CD14-positive monocyte (primary cell): ENCODE measurements around the gene REEP1. TPM values are rescaled to one million over a fixed set of nuclear protein-coding genes. Genes with fewer than 3 reads are reported as not detected.

Experiments
- DNase-seq, 3 donors: peaks; one replicate each; pipeline ENCODE4 v3.0.0-alpha.2; 2011 to 2022
- H2AFZ ChIP-seq: 2 replicates; pipeline ENCODE4 v1.6.0; 2012; ENCODE audit warnings: mild to moderate bottlenecking, low read depth, low read length, inconsistent platforms; ENCODE audit not compliant: insufficient read depth, poor library complexity, severe bottlenecking
- H3K27ac ChIP-seq, 2 donors: 1 replicate in 1 of 2; 2 replicates in 1 of 2; pipeline ENCODE4 v1.5.1; 2012 to 2013; ENCODE audit warnings: low read length in 2 of 2, control low read depth in 1 of 2, inconsistent platforms in 1 of 2, low read depth in 1 of 2, mild to moderate bottlenecking in 1 of 2
- H3K27me3 ChIP-seq, 2 donors: one replicate each; pipeline versions ENCODE4 v1.6.0 to v1.6.1; 2011 to 2013; ENCODE audit warnings: low read length in 2 of 2; ENCODE audit not compliant: control insufficient read depth in 2 of 2, insufficient read depth in 2 of 2
- H3K36me3 ChIP-seq, 2 donors: replicated peaks in 1 of 2; 1 replicate in 1 of 2; 2 replicates in 1 of 2; pipeline versions ENCODE4 v1.5.1 to v1.6.1; 2012 to 2013; ENCODE audit warnings: low read length in 2 of 2, control low read depth in 1 of 2, inconsistent platforms in 1 of 2, mild to moderate bottlenecking in 1 of 2; ENCODE audit not compliant: insufficient read depth in 2 of 2, control insufficient read depth in 1 of 2
- H3K4me1 ChIP-seq, 2 donors: 1 replicate in 1 of 2; 2 replicates in 1 of 2; pipeline versions ENCODE4 v1.5.1 to v1.6.1; 2012 to 2013; ENCODE audit warnings: low read length in 2 of 2, control low read depth in 1 of 2, inconsistent platforms in 1 of 2, mild to moderate bottlenecking in 1 of 2, moderate library complexity in 1 of 2; ENCODE audit not compliant: insufficient read depth in 2 of 2, control insufficient read depth in 1 of 2
- H3K4me2 ChIP-seq: replicated peaks from 2 replicates; pipeline ENCODE3; 2012; ENCODE audit warnings: low read length, moderate library complexity, mild to moderate bottlenecking; ENCODE audit not compliant: poor library complexity, severe bottlenecking; ENCODE audit errors: extremely low read depth
- H3K4me3 ChIP-seq, 3 experiments: fragments of 200-600 bp in 1 of 3; sonication (generic) in 1 of 3; replicated peaks in 1 of 3; 1 replicate in 2 of 3; 2 replicates in 1 of 3; pipeline ENCODE4 v1.5.1; 2011 to 2013; ENCODE audit warnings: low read length in 3 of 3, mild to moderate bottlenecking in 3 of 3, control low read depth in 2 of 3, low read depth in 2 of 3, inconsistent platforms in 1 of 3, moderate library complexity in 1 of 3
- H3K79me2 ChIP-seq: 2 replicates; pipeline ENCODE4 v1.6.0; 2012; ENCODE audit warnings: mild to moderate bottlenecking, control low read depth, inconsistent platforms, low read length, moderate library complexity; ENCODE audit not compliant: insufficient read depth
- H3K9ac ChIP-seq: 2 replicates; pipeline ENCODE4 v1.6.0; 2017; ENCODE audit warnings: low read length, mild to moderate bottlenecking; ENCODE audit not compliant: insufficient read depth, poor library complexity, severe bottlenecking
- H3K9me3 ChIP-seq, 2 donors: replicated peaks in 1 of 2; 1 replicate in 1 of 2; 2 replicates in 1 of 2; pipeline versions ENCODE4 v1.5.1 to v1.6.1; 2012 to 2013; ENCODE audit warnings: low read length in 2 of 2, control low read depth in 1 of 2; ENCODE audit not compliant: control insufficient read depth in 1 of 2, insufficient read depth in 1 of 2
- H4K20me1 ChIP-seq: 2 replicates; pipeline ENCODE4 v1.6.0; 2012; ENCODE audit warnings: mild to moderate bottlenecking, low read length, control low read depth, moderate library complexity; ENCODE audit not compliant: insufficient read depth
- H3K27ac Mint-ChIP-seq, 7 donors: one replicate each; pipeline ENCODE4 v1.8.0; 2020; ENCODE audit warnings: mild to moderate bottlenecking in 7 of 7, mixed read lengths in 7 of 7, moderate library complexity in 6 of 7, inconsistent platforms in 2 of 7
- H3K27me3 Mint-ChIP-seq, 3 donors: one replicate each; pipeline ENCODE4 v1.8.0; 2021 to 2022; ENCODE audit warnings: low read depth in 3 of 3, mild to moderate bottlenecking in 3 of 3, mixed read lengths in 3 of 3, moderate library complexity in 3 of 3, inconsistent platforms in 1 of 3
- H3K36me3 Mint-ChIP-seq, 2 donors: one replicate each; pipeline ENCODE4 v1.8.0; 2020; ENCODE audit warnings: mixed read lengths in 2 of 2, inconsistent platforms in 1 of 2, mild to moderate bottlenecking in 1 of 2
- H3K4me1 Mint-ChIP-seq: one replicate; pipeline ENCODE4 v1.8.0; 2020; ENCODE audit warnings: mild to moderate bottlenecking, mixed read lengths
- H3K4me3 Mint-ChIP-seq, 2 donors: one replicate each; pipeline ENCODE4 v1.8.0; 2020; ENCODE audit warnings: mild to moderate bottlenecking in 2 of 2, mixed read lengths in 2 of 2, moderate library complexity in 1 of 2
- H3K9me3 Mint-ChIP-seq, 7 donors: one replicate each; pipeline ENCODE4 v1.8.0; 2020 to 2022; ENCODE audit warnings: mixed read lengths in 7 of 7, mild to moderate bottlenecking in 6 of 7, moderate library complexity in 6 of 7, inconsistent platforms in 2 of 7
- WGBS: methylation state at CpG from one replicate; pipeline ENCODE4 v1.1.5; 2013; ENCODE audit warnings: missing lambda C conversion rate; ENCODE audit not compliant: insufficient coverage; 5-methylcytosine and 5-hydroxymethylcytosine counted together
- intact Hi-C, 2 donors: fragments of 100-400 bp; cut with micrococcal nuclease; formaldehyde crosslinking; loops; one replicate each; pipeline versions ENCODE4 v1.15.0 to v1.15.1; 2023
- polyA plus RNA-seq, 3 donors: library from polyadenylated mRNA; depleted of rRNA in 1 of 3; unstranded in 2 of 3; stranded (reverse) in 1 of 3; fragments of 300-500 nt in 2 of 3; fragments of >200 nt in 1 of 3; fragmentation: Illumina TruSeq in 2 of 3; gene quantifications; 1 replicate in 2 of 3; 2 replicates in 1 of 3; pipeline ENCODE4 v1.2.3, GENCODE V29; 2012 to 2021
- TF ChIP-seq, protein P1 (sequence below): fragments of 200-600 bp; IDR thresholded peaks from one replicate; pipeline ENCODE4 v1.8.0; 2022; ENCODE audit warnings: antibody characterized with exemption, mild to moderate bottlenecking

The REEP1 gene
- polyA plus RNA-seq, 3 donors = not detected

DNA sequence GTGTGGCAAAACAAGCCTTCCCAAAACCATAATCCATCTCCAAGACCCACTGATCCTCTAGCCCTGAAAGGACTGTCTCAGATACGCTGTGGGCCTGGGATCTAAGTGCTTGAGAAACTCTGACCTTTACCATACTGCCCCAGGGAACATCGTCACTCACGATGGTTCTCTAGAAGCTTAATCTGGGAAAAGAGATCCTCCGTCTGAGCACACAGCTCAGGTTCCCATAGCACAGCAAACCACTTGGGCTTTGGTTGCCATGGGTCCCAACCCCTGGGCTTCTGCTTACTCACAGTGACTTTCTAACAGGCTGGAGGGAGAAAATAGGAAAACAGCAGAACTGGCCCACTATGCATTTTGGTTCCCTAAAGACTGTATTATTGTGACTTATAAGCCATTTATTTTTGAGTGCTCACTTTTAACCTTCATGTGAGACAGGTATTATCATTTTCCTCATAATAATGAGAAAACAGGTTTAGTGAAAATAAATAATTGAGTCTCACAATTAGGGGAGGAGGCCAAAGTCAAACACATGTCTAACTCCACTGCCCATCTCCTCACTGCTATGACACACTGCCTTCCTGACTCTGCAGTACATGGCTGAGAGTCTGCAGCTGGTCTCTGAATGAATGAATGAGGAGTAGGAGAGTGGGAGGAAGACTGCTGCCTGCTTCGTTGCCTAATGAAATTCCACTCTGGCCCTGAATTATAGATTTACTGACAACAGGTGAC, 46.7 kb downstream of the REEP1 start:
- WGBS = 94% methylated on average over 3 of the region's 5 CpGs
- H2AFZ ChIP-seq = no peak overlapping the region
- no peaks in the 10 kb centered on the region for H3K9me3 ChIP-seq
- TF ChIP-seq, protein P1, sequence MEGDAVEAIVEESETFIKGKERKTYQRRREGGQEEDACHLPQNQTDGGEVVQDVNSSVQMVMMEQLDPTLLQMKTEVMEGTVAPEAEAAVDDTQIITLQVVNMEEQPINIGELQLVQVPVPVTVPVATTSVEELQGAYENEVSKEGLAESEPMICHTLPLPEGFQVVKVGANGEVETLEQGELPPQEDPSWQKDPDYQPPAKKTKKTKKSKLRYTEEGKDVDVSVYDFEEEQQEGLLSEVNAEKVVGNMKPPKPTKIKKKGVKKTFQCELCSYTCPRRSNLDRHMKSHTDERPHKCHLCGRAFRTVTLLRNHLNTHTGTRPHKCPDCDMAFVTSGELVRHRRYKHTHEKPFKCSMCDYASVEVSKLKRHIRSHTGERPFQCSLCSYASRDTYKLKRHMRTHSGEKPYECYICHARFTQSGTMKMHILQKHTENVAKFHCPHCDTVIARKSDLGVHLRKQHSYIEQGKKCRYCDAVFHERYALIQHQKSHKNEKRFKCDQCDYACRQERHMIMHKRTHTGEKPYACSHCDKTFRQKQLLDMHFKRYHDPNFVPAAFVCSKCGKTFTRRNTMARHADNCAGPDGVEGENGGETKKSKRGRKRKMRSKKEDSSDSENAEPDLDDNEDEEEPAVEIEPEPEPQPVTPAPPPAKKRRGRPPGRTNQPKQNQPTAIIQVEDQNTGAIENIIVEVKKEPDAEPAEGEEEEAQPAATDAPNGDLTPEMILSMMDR = no peak
- Mint-ChIP-seq H3K4me1 (no peaks in the 10 kb centered on the region), H3K36me3 (no peaks in the 10 kb centered on the region), H3K4me3 (no peak overlapping the region), H3K27me3 (peaks cover 7 to 14% (median 11%) of the 10 kb centered on the region in 3 donors), H3K9me3 (peaks cover 0 to 2% (median 0%) of the 10 kb centered on the region in 7 donors), H3K27ac (no peak overlapping the region)
- H3K36me3 ChIP-seq = no peaks in the 10 kb centered on the region
- no peak overlapping the region for H3K4me3 ChIP-seq
- H3K27ac ChIP-seq = no peak overlapping the region
- H3K27me3 ChIP-seq = peaks cover 0 to 3% of the 10 kb centered on the region in 2 donors
- no peak for DNase-seq
- H3K79me2 ChIP-seq = no peaks in the 10 kb centered on the region
- no peaks in the 10 kb centered on the region for H3K4me1 ChIP-seq
- no peaks in the 10 kb centered on the region for H4K20me1 ChIP-seq
- intact Hi-C loops = no loop called here
- no peak overlapping the region for H3K4me2 ChIP-seq
- H3K9ac ChIP-seq = no peak overlapping the region

DNA sequence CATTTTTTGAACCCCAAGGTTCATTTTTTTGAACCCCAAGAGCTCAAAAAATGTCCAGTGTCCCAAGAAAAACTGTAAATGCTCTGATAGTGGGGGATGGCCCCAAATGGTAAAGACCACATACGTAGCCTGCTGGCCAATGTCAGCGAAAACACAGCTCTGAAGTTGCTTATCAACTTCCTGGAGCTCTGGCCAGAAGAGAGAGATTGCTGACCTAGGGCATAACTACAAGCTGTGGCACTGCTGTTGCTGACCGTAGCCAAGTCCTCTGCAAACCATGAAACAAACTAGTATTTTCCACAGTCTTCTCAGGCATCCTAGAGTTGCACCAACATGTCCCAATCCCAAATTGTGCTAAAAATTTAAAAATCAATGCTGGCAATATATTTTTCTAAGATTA, 50.9 kb downstream of the REEP1 start:
- H2AFZ ChIP-seq = no peak overlapping the region
- H3K36me3 ChIP-seq = no peaks in the 10 kb centered on the region
- peaks cover 7 to 13% (median 8%) of the 10 kb centered on the region in 3 donors for H3K27me3 Mint-ChIP-seq
- TF ChIP-seq, protein P1 = no peak
- H3K36me3 Mint-ChIP-seq = no peaks in the 10 kb centered on the region
- H3K4me1 Mint-ChIP-seq = no peaks in the 10 kb centered on the region
- H3K4me3 ChIP-seq = no peak overlapping the region
- no peak overlapping the region for H3K27ac Mint-ChIP-seq
- intact Hi-C loops = no loop called here
- H3K27ac ChIP-seq = no peak overlapping the region
- H3K27me3 ChIP-seq = peaks cover 0 to 3% of the 10 kb centered on the region in 2 donors
- no peaks in the 10 kb centered on the region for H3K79me2 ChIP-seq
- no peak overlapping the region for H3K4me3 Mint-ChIP-seq
- no peak overlapping the region for H3K4me2 ChIP-seq
- no peaks in the 10 kb centered on the region for H4K20me1 ChIP-seq
- DNase-seq = no peak
- H3K9me3 ChIP-seq = no peaks in the 10 kb centered on the region
- H3K9ac ChIP-seq = no peak overlapping the region
- 93% methylated on average over 3 of the region's 3 CpGs for WGBS
- no peaks in the 10 kb centered on the region for H3K4me1 ChIP-seq
- H3K9me3 Mint-ChIP-seq = peaks cover 0 to 2% (median 0%) of the 10 kb centered on the region in 7 donors
